Brain microvascular endothelial cell (primary cell): ENCODE measurements around the gene OR51S1.

Experiments used
- DNase-seq: peaks from one replicate; pipeline ENCODE4 v3.0.0-alpha.2; 2020
- H3K27ac ChIP-seq: fragments of 250-450 bp; sonication (Bioruptor Pico); 2 replicates; pipeline ENCODE4 v1.5.1; 2020; ENCODE audit warnings: mild to moderate bottlenecking, moderate library complexity
- H3K27me3 ChIP-seq: fragments of 250-450 bp; sonication (Bioruptor Pico); replicated peaks from 2 replicates; pipeline ENCODE4 v1.5.1; 2020; ENCODE audit warnings: mild to moderate bottlenecking
- H3K36me3 ChIP-seq: fragments of 250-450 bp; sonication (Bioruptor Pico); replicated peaks from 2 replicates; pipeline ENCODE4 v1.5.1; 2020; ENCODE audit warnings: mild to moderate bottlenecking
- H3K4me3 ChIP-seq: 2 replicates; pipeline ENCODE4 v1.5.1; 2011; ENCODE audit warnings: low read depth, mild to moderate bottlenecking, control low read depth, low read length, moderate library complexity
- in situ Hi-C: cut with HindIII; loops from 2 replicates; pipeline ENCODE4 v1.10.0; 2017; ENCODE audit warnings: low sequenced_read_pairs, low pct_ligation_motif_present
- TF ChIP-seq, protein P1 (sequence below): IDR thresholded peaks from 2 replicates; pipeline ENCODE4 v1.5.1; 2011; ENCODE audit warnings: low read depth, mild to moderate bottlenecking, moderate library complexity, low read length, control low read depth, inconsistent platforms; ENCODE audit errors: missing control alignments

The OR51S1 gene

GRCh38 chr11:4848908-4849532 is at the start of gene OR51S1:
Gene OR51S1, minus strand, starts transcription at chr11:4849208. Its CDS starts 0 bp downstream, at chr11:4849208.
- in situ Hi-C loops: no loop called here
- DNase-seq: no peak
- no peak within 1 kb of the TSS for H3K27ac ChIP-seq
- TF ChIP-seq, protein P1, sequence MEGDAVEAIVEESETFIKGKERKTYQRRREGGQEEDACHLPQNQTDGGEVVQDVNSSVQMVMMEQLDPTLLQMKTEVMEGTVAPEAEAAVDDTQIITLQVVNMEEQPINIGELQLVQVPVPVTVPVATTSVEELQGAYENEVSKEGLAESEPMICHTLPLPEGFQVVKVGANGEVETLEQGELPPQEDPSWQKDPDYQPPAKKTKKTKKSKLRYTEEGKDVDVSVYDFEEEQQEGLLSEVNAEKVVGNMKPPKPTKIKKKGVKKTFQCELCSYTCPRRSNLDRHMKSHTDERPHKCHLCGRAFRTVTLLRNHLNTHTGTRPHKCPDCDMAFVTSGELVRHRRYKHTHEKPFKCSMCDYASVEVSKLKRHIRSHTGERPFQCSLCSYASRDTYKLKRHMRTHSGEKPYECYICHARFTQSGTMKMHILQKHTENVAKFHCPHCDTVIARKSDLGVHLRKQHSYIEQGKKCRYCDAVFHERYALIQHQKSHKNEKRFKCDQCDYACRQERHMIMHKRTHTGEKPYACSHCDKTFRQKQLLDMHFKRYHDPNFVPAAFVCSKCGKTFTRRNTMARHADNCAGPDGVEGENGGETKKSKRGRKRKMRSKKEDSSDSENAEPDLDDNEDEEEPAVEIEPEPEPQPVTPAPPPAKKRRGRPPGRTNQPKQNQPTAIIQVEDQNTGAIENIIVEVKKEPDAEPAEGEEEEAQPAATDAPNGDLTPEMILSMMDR: no peak
- H3K4me3 ChIP-seq: no peak within 1 kb of the TSS
- no peaks in the 10 kb centered on the region for H3K27me3 ChIP-seq
- H3K36me3 ChIP-seq: no peaks in the 10 kb centered on the region

- in situ Hi-C loops: no loop called here
- Histone ChIP-seq H3K36me3 (no peaks in the 10 kb centered on the region), H3K27ac (no peak overlapping the region), H3K27me3 (no peaks in the 10 kb centered on the region), H3K4me3 (no peak overlapping the region)
- TF ChIP-seq, protein P1: peak; percentile 45
- peak; percentile 76 for DNase-seq
Observed at GRCh38 chr11:4891996-4892640, 43.1 kb upstream of the OR51S1 start.

GRCh38 chr11:4890279-4890678 is 41.3 kb upstream of the OR51S1 start:
- Histone ChIP-seq H3K27me3 (no peaks in the 10 kb centered on the region), H3K27ac (no peak overlapping the region), H3K36me3 (no peaks in the 10 kb centered on the region), H3K4me3 (no peak overlapping the region)
- TF ChIP-seq, protein P1: no peak
- in situ Hi-C loops: no loop called here
- peak; percentile 20 for DNase-seq

DNA sequence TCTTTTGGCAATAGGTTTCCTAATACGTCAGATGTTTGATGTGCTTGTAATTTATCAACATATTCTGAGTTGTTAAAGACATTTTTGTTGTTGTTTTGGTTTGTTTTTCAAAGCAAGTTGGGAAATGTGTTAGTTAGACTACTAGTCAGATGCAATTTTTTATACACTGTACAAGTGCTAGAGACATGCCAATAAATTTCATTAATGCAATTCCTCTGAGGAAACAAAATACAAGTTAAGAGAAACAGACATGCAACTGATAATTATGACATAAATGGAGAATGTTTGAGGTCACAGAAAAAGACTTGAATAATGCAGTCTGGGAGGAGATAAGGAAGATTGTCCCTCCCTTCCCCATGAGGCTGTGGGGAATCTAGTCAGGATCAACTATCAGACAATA is 38.6 kb upstream of the OR51S1 start:
- TF ChIP-seq, protein P1: no peak
- Histone ChIP-seq H3K27me3 (no peaks in the 10 kb centered on the region), H3K27ac (no peak overlapping the region), H3K36me3 (no peaks in the 10 kb centered on the region), H3K4me3 (no peak overlapping the region)
- DNase-seq: no peak
- in situ Hi-C loops: no loop called here

DNA sequence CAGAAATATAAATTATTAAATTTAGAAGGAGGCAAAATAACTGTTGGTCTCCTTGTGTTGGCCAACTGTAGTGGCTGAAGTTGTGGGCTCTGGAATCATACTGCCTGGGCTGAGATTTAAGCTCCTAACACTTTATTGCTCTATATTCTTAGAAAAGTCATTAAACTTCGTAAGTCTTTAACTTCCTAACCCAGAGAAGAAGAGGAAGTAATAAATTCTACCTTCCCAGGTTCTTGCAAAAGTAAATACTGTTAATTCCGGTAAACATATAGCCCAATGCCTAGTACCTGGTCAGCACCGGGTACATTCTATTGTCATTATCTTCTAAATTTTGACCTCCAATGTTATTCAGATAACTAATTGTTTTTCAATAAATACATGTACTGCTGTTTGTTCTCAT is 37.2 kb upstream of the OR51S1 start:
- Histone ChIP-seq H3K4me3 (no peak overlapping the region), H3K36me3 (no peaks in the 10 kb centered on the region), H3K27me3 (no peaks in the 10 kb centered on the region), H3K27ac (no peak overlapping the region)
- no peak for DNase-seq
- TF ChIP-seq, protein P1: no peak
- in situ Hi-C loops: no loop called here
